ENCODE data around the gene COX5A.
"Not testable (repeated sequence)": the region's sequence is repeated elsewhere in the genome, so short reads cannot be mapped to it uniquely, and the experiment has no call there.

COX5A gene

GRCh38 chr15:74906067-74906449 lies 31.8 kb downstream of the COX5A start:
- in situ Hi-C loops (cut with HindIII; ENCODE audit: low pct_ligation_motif_present, low pct_unique_long_range_greater_than_20kb, low sequenced_read_pairs): no loop called here
- peak; percentile 13 for DNase-seq

GRCh38 chr15:74904190-74904805 lies 33.6 kb downstream of the COX5A start:
- in situ Hi-C loops (cut with HindIII; ENCODE audit: low pct_ligation_motif_present, low pct_unique_long_range_greater_than_20kb, low sequenced_read_pairs): no loop called here
- DNase-seq: no peak

- DNase-seq: no peak
- in situ Hi-C loops (cut with HindIII; ENCODE audit: low pct_ligation_motif_present, low pct_unique_long_range_greater_than_20kb, low sequenced_read_pairs): no loop called here
These were observed 34.2 kb downstream of the COX5A start for GRCh38 chr15:74903676-74904075.

- DNase-seq: no peak
- in situ Hi-C loops (cut with HindIII; ENCODE audit: low pct_ligation_motif_present, low pct_unique_long_range_greater_than_20kb, low sequenced_read_pairs): no loop called here
These were observed 35.4 kb downstream of the COX5A start for GRCh38 chr15:74902295-74903075.

- in situ Hi-C loops (cut with HindIII; ENCODE audit: low pct_ligation_motif_present, low pct_unique_long_range_greater_than_20kb, low sequenced_read_pairs): no loop called here
- DNase-seq: peak; percentile 46
These were observed 36.2 kb downstream of the COX5A start for GRCh38 chr15:74901612-74902063.

GRCh38 chr15:74897300-74897701 lies 40.6 kb downstream of the COX5A start:
- in situ Hi-C loops (cut with HindIII; ENCODE audit: low pct_ligation_motif_present, low pct_unique_long_range_greater_than_20kb, low sequenced_read_pairs): no loop called here
- DNase-seq: no peak

- in situ Hi-C loops (cut with HindIII; ENCODE audit: low pct_ligation_motif_present, low pct_unique_long_range_greater_than_20kb, low sequenced_read_pairs): no loop called here
These were observed 41.6 kb downstream of the COX5A start for GRCh38 chr15:74896316-74896715.

GRCh38 chr15:74895830-74896229 lies 42.0 kb downstream of the COX5A start:
- DNase-seq: no peak
- in situ Hi-C loops (cut with HindIII; ENCODE audit: low pct_ligation_motif_present, low pct_unique_long_range_greater_than_20kb, low sequenced_read_pairs): no loop called here

More at GRCh38 chr15:74896316-74896715, 41.6 kb downstream of the COX5A start:
- no peak for DNase-seq

GRCh38 chr15:74894383-74894782 lies 43.5 kb downstream of the COX5A start:
- DNase-seq; in situ Hi-C loops (cut with HindIII; ENCODE audit: low pct_ligation_motif_present, low pct_unique_long_range_greater_than_20kb, low sequenced_read_pairs): not testable (repeated sequence)

- in situ Hi-C loops (cut with HindIII; ENCODE audit: low pct_ligation_motif_present, low pct_unique_long_range_greater_than_20kb, low sequenced_read_pairs): no loop called here
- DNase-seq: no peak
These were observed 44.2 kb downstream of the COX5A start for GRCh38 chr15:74893627-74894026.

- in situ Hi-C loops (cut with HindIII; ENCODE audit: low pct_ligation_motif_present, low pct_unique_long_range_greater_than_20kb, low sequenced_read_pairs): no loop called here
- no peak for DNase-seq
These were observed 44.9 kb downstream of the COX5A start for GRCh38 chr15:74892931-74893330.

GRCh38 chr15:74892313-74892712 lies 45.6 kb downstream of the COX5A start:
- in situ Hi-C loops (cut with HindIII; ENCODE audit: low pct_ligation_motif_present, low pct_unique_long_range_greater_than_20kb, low sequenced_read_pairs): no loop called here
- DNase-seq: no peak

- in situ Hi-C loops (cut with HindIII; ENCODE audit: low pct_ligation_motif_present, low pct_unique_long_range_greater_than_20kb, low sequenced_read_pairs): no loop called here
- DNase-seq: no peak
These were observed 46.4 kb downstream of the COX5A start for GRCh38 chr15:74891469-74891868.

- in situ Hi-C loops (cut with HindIII; ENCODE audit: low pct_ligation_motif_present, low pct_unique_long_range_greater_than_20kb, low sequenced_read_pairs): no loop called here
- no peak for DNase-seq
These were observed 47.3 kb downstream of the COX5A start for GRCh38 chr15:74890665-74890960.

GRCh38 chr15:74889883-74890664 lies 47.8 kb downstream of the COX5A start, which contains the start of gene MPI:
Gene MPI, plus strand, starts transcription at chr15:74890042. Its CDS starts 32 bp downstream, at chr15:74890074.
- peak; percentile 78 for DNase-seq
- in situ Hi-C loops (cut with HindIII; ENCODE audit: low pct_ligation_motif_present, low pct_unique_long_range_greater_than_20kb, low sequenced_read_pairs): no loop called here

- in situ Hi-C loops (cut with HindIII; ENCODE audit: low pct_ligation_motif_present, low pct_unique_long_range_greater_than_20kb, low sequenced_read_pairs): no loop called here
- DNase-seq: no peak
These were observed 48.4 kb downstream of the COX5A start for GRCh38 chr15:74889390-74889882.

- DNase-seq: no peak
- in situ Hi-C loops (cut with HindIII; ENCODE audit: low pct_ligation_motif_present, low pct_unique_long_range_greater_than_20kb, low sequenced_read_pairs): no loop called here
These were observed 49.2 kb downstream of the COX5A start for GRCh38 chr15:74888716-74889115.

GRCh38 chr15:74887537-74888193 lies 50.2 kb downstream of the COX5A start:
- in situ Hi-C loops (cut with HindIII; ENCODE audit: low pct_ligation_motif_present, low pct_unique_long_range_greater_than_20kb, low sequenced_read_pairs); DNase-seq: not testable (repeated sequence)

- DNase-seq: no peak
- in situ Hi-C loops (cut with HindIII; ENCODE audit: low pct_ligation_motif_present, low pct_unique_long_range_greater_than_20kb, low sequenced_read_pairs): no loop called here
These were observed 52.4 kb downstream of the COX5A start for GRCh38 chr15:74885461-74885860.
